Endothelial cell of umbilical vein (primary cell): ENCODE results near the gene RAB21. TPM values are rescaled to one million over a fixed set of nuclear protein-coding genes. Genes with fewer than 3 reads are reported as not detected.

ENCODE experiments used
- BruUV-seq: library from RNA; stranded (reverse); fragments of 400-500 nt; replicated peaks from 2 replicates; lab custom pipeline; 2021; lab: Mats Ljungman, UMichigan
- CTCF ChIA-PET: fragments of 300-600, 350-600 bp; sonication (Branson Sonifier 250); formaldehyde crosslinking; loops from one replicate; lab custom pipeline; 2021; ENCODE audit warnings: antibody characterized with exemption, inconsistent platforms; lab: Charles Lee
- POLR2A ChIA-PET: fragments of 300-600, 350-600 bp; sonication (Branson Sonifier 250); formaldehyde crosslinking; loops from one replicate; lab custom pipeline; 2021; ENCODE audit warnings: antibody characterized with exemption, inconsistent platforms; lab: Charles Lee
- DNase-seq: peaks from one replicate; pipeline ENCODE4 v3.0.0-alpha.2; 2011; ENCODE audit warnings: low read depth, low spot score
- FAIRE-seq: peaks from 2 replicates; lab custom pipeline; 2011; peaks lifted over from hg19 to GRCh38; lab: Jason Lieb, UNC
- H2AFZ ChIP-seq: 2 replicates; pipeline ENCODE4 v1.6.0; 2012; ENCODE audit warnings: low read depth, low read length, control low read depth, inconsistent platforms
- H3K27ac ChIP-seq: 2 replicates; pipeline ENCODE4 v1.5.1; 2011; ENCODE audit warnings: low read depth, mild to moderate bottlenecking, control low read depth, low read length, moderate library complexity; ENCODE audit not compliant: insufficient read depth
- H3K27me3 ChIP-seq, 2 experiments: 2 replicates each; pipeline versions ENCODE4 v1.6.0 to v1.6.1; 2011; ENCODE audit warnings: low read length in 2 of 2, mixed read lengths in 1 of 2; ENCODE audit not compliant: control insufficient read depth in 2 of 2, insufficient read depth in 2 of 2
- H3K36me3 ChIP-seq, 2 experiments: 2 replicates in 1 of 2; 3 replicates in 1 of 2; pipeline ENCODE4 v1.5.1; 2011; ENCODE audit warnings: low read length in 2 of 2, mild to moderate bottlenecking in 1 of 2, moderate library complexity in 1 of 2; ENCODE audit not compliant: control insufficient read depth in 2 of 2, insufficient read depth in 2 of 2; ENCODE audit errors: extremely low read depth in 1 of 2
- H3K4me1 ChIP-seq: 3 replicates; pipeline ENCODE4 v1.5.1; 2011; ENCODE audit warnings: mild to moderate bottlenecking, low read length; ENCODE audit not compliant: control insufficient read depth, insufficient read depth; ENCODE audit errors: extremely low read depth
- H3K4me2 ChIP-seq: 2 replicates; pipeline ENCODE4 v1.6.1; 2011; ENCODE audit warnings: low read length, control low read depth, mixed read lengths; ENCODE audit not compliant: insufficient read depth
- H3K4me3 ChIP-seq, 3 experiments: fragments of 200-600 bp in 1 of 3; sonication (generic), shearing (Covaris generic) in 1 of 3; replicated peaks in 1 of 3; 2 replicates each; pipeline ENCODE4 v1.5.1; 2011 to 2016; ENCODE audit warnings: control low read depth in 3 of 3, low read length in 3 of 3, mild to moderate bottlenecking in 2 of 3, inconsistent platforms in 1 of 3, low read depth in 1 of 3, moderate library complexity in 1 of 3; ENCODE audit not compliant: insufficient read depth in 1 of 3
- H3K79me2 ChIP-seq: 2 replicates; pipeline ENCODE4 v1.6.0; 2012; ENCODE audit warnings: low read length, inconsistent platforms; ENCODE audit not compliant: control insufficient read depth, insufficient read depth
- H3K9ac ChIP-seq: replicated peaks from 2 replicates; pipeline ENCODE3; 2011; ENCODE audit warnings: low read length, control low read depth; ENCODE audit not compliant: insufficient read depth; ENCODE audit errors: extremely low read depth
- H3K9me1 ChIP-seq: replicated peaks from 3 replicates; pipeline ENCODE4 v1.6.0; 2011; ENCODE audit warnings: mild to moderate bottlenecking, low read length; ENCODE audit not compliant: control insufficient read depth, insufficient read depth; ENCODE audit errors: extremely low read depth
- H3K9me3 ChIP-seq: replicated peaks from 2 replicates; pipeline ENCODE4 v1.5.1; 2012; ENCODE audit warnings: low read length, inconsistent platforms; ENCODE audit not compliant: control insufficient read depth, insufficient read depth
- H4K20me1 ChIP-seq: replicated peaks from 2 replicates; pipeline ENCODE3; 2011; ENCODE audit warnings: mild to moderate bottlenecking, low read length; ENCODE audit not compliant: control insufficient read depth, insufficient read depth; ENCODE audit errors: extremely low read depth
- CTCF ChIP-seq, 2 donors: IDR thresholded peaks; 1 replicate in 1 of 2; 2 replicates in 1 of 2; pipeline ENCODE4 v1.5.1; 2011; ENCODE audit warnings: low read length in 2 of 2, mild to moderate bottlenecking in 2 of 2, moderate library complexity in 2 of 2, control low read depth in 1 of 2, inconsistent platforms in 1 of 2, low read depth in 1 of 2; ENCODE audit not compliant: insufficient read depth in 1 of 2; ENCODE audit errors: extremely low read depth in 1 of 2
- EZH2 ChIP-seq: IDR thresholded peaks from 2 replicates; pipeline ENCODE4 v1.6.1; 2012; ENCODE audit warnings: borderline replicate concordance, low read depth, mild to moderate bottlenecking, moderate library complexity, low read length, inconsistent platforms; ENCODE audit not compliant: severe bottlenecking
- FOS ChIP-seq: IDR thresholded peaks from 2 replicates; pipeline ENCODE4 v1.6.1; 2011; ENCODE audit warnings: mild to moderate bottlenecking, low read length, moderate library complexity, borderline replicate concordance; ENCODE audit not compliant: insufficient read depth
- GATA2 ChIP-seq: IDR thresholded peaks from 2 replicates; pipeline ENCODE4 v1.7.0; 2011; ENCODE audit warnings: low read depth, mild to moderate bottlenecking, moderate library complexity, mixed read lengths, low read length; ENCODE audit not compliant: insufficient read length, insufficient read depth
- JUN ChIP-seq: IDR thresholded peaks from 2 replicates; pipeline ENCODE4 v1.6.1; 2011; ENCODE audit warnings: borderline replicate concordance, low read depth; ENCODE audit not compliant: insufficient read length, insufficient read depth
- MAX ChIP-seq: IDR thresholded peaks from 2 replicates; pipeline ENCODE4 v1.6.1; 2011; ENCODE audit not compliant: insufficient read depth, insufficient read length
- MYC ChIP-seq: IDR thresholded peaks from one replicate; pipeline ENCODE4 v1.6.1; 2011; ENCODE audit warnings: mild to moderate bottlenecking, low read depth, low read length
- POLR2A ChIP-seq: IDR thresholded peaks from 2 replicates; pipeline ENCODE4 v1.6.1; 2012; ENCODE audit warnings: low read depth, mild to moderate bottlenecking, control low read depth, low read length
- POLR2AphosphoS5 ChIP-seq: IDR thresholded peaks from 2 replicates; pipeline ENCODE4 v1.6.1; 2012; ENCODE audit warnings: low read depth, mild to moderate bottlenecking, control low read depth, low read length, moderate library complexity; ENCODE audit not compliant: insufficient read depth
- dilution Hi-C: fragments of 300-500 bp; cut with MboI; formaldehyde crosslinking; loops from one replicate; pipeline ENCODE4 v1.15.0; 2019; ENCODE audit warnings: low sequenced_read_pairs; ENCODE audit not compliant: extremely low pct_ligation_motif_present
- intact Hi-C: fragments of 100-400 bp; cut with micrococcal nuclease; formaldehyde crosslinking; loops from one replicate; pipeline ENCODE4 v1.10.0; 2022
- polyA plus RNA-seq, 4 experiments: library from polyadenylated mRNA; depleted of rRNA in 3 of 4; stranded (reverse) in 3 of 4; unstranded in 1 of 4; fragments of >200 nt; gene quantifications; 2 replicates each; pipeline versions ENCODE4 v1.2.1 to v1.2.3, GENCODE V29; 2011 to 2012; ENCODE audit warnings: missing spikeins in 1 of 4
- total RNA-seq: library from RNA; stranded (reverse); gene quantifications from 2 replicates; pipeline ENCODE4 v1.2.3, GENCODE V29; 2021

The RAB21 gene
- total and polyA plus RNA-seq, 2 donors (not counting 3 experiments of a cell fraction or from before 2014, with no cell fraction given): 1.8 to 49.6 TPM

GRCh38 chr12:71782017-71782416, 27.4 kb downstream of the RAB21 start:
- no TSS peak for BruUV-seq
- no peak for FAIRE-seq

More at GRCh38 chr12:71782017-71782416, 27.4 kb downstream of the RAB21 start:
- Histone ChIP-seq H2AFZ (no peak overlapping the region), H3K9ac (no peak overlapping the region), H4K20me1 (no peaks in the 10 kb centered on the region), H3K27me3 (no peaks in the 10 kb centered on the region), H3K4me1 (peaks cover 10% of the 10 kb centered on the region), H3K9me1 (no peaks in the 10 kb centered on the region), H3K36me3 (peaks cover 3 to 9% of the 10 kb centered on the region in 2 experiments), H3K27ac (no peak overlapping the region), H3K4me3 (no peak overlapping the region), H3K9me3 (no peaks in the 10 kb centered on the region), H3K4me2 (no peak overlapping the region), H3K79me2 (peaks cover 7% of the 10 kb centered on the region)
- ChIA-PET POLR2A (no interaction called here), CTCF (interaction anchor here (1.0 kb wide), 2 partner anchors 64 to 157 kb away, joined by 3 read pairs; partner anchors contain the start of gene TPH2)
- intact Hi-C loops (no loop called here), dilution Hi-C loops (no loop called here)
- TF ChIP-seq MYC (no peak), POLR2A (no peak), JUN (no peak), CTCF (IDR thresholded peaks at IDR 0.05; ENCODE audit: extremely low read depth in 1 of 2, insufficient read depth in 1 of 2, low read depth in 1 of 2, low read length in 2 of 2) (no peak), MAX (no peak), POLR2AphosphoS5 (no peak), FOS (no peak), GATA2 (no peak), EZH2 (no peak)
- no peak for DNase-seq
